ENCODE results near the gene IFNA5. TPM values are rescaled to one million over a fixed set of nuclear protein-coding genes. Genes with fewer than 3 reads are reported as not detected.

The IFNA5 gene
- total RNA-seq, 1 donor from 2014 or later, result not detected

- no peak for TF ChIP-seq CTCF (IDR thresholded peaks at IDR 0.05)
- H3K36me3 Mint-ChIP-seq (ENCODE audit: low read depth), result no peaks in the 10 kb centered on the region
- H3K4me1 Mint-ChIP-seq (ENCODE audit: low read depth), result no peaks in the 10 kb centered on the region
- H3K27me3 Mint-ChIP-seq (ENCODE audit: low read depth), result peaks cover 18% of the 10 kb centered on the region
- no peak overlapping the region for H3K4me3 Mint-ChIP-seq (ENCODE audit: unreplicated experiment)
- no peak for DNase-seq (ENCODE audit: low spot score)
- H3K9me3 Mint-ChIP-seq (ENCODE audit: low read depth), result peaks cover under 1% of the 10 kb centered on the region
- no peak overlapping the region for H3K27ac Mint-ChIP-seq (ENCODE audit: unreplicated experiment)
Measured at GRCh38 chr9:21281275-21281674, 23.8 kb downstream of the IFNA5 start.

GRCh38 chr9:21268347-21268657 lies 36.8 kb downstream of the IFNA5 start:
- DNase-seq (ENCODE audit: low spot score), result no peak
- no peak overlapping the region for H3K27ac Mint-ChIP-seq (ENCODE audit: unreplicated experiment)
- no peak overlapping the region for H3K4me3 Mint-ChIP-seq (ENCODE audit: unreplicated experiment)
- no peak for TF ChIP-seq CTCF (IDR thresholded peaks at IDR 0.05)
- H3K27me3 Mint-ChIP-seq (ENCODE audit: low read depth), result peaks cover 32% of the 10 kb centered on the region
- no peaks in the 10 kb centered on the region for H3K4me1 Mint-ChIP-seq (ENCODE audit: low read depth)
- peaks cover 2% of the 10 kb centered on the region for H3K36me3 Mint-ChIP-seq (ENCODE audit: low read depth)
- H3K9me3 Mint-ChIP-seq (ENCODE audit: low read depth), result peaks cover 6% of the 10 kb centered on the region

GRCh38 chr9:21267485-21268346 lies 37.4 kb downstream of the IFNA5 start:
- H3K9me3 Mint-ChIP-seq (ENCODE audit: low read depth), result peaks cover 6% of the 10 kb centered on the region
- no peaks in the 10 kb centered on the region for H3K4me1 Mint-ChIP-seq (ENCODE audit: low read depth)

GRCh38 chr9:21266733-21267484 lies 38.2 kb downstream of the IFNA5 start:
- no peak for TF ChIP-seq CTCF (IDR thresholded peaks at IDR 0.05)
- H3K36me3 Mint-ChIP-seq (ENCODE audit: low read depth), result peaks cover 2% of the 10 kb centered on the region
- H3K4me3 Mint-ChIP-seq (ENCODE audit: unreplicated experiment), result no peak overlapping the region
- H3K27ac Mint-ChIP-seq (ENCODE audit: unreplicated experiment), result no peak overlapping the region
- DNase-seq (ENCODE audit: low spot score), result no peak
- no peaks in the 10 kb centered on the region for H3K4me1 Mint-ChIP-seq (ENCODE audit: low read depth)
- peaks cover 6% of the 10 kb centered on the region for H3K9me3 Mint-ChIP-seq (ENCODE audit: low read depth)
- peaks cover 34% of the 10 kb centered on the region for H3K27me3 Mint-ChIP-seq (ENCODE audit: low read depth)

More at GRCh38 chr9:21267485-21268346, 37.4 kb downstream of the IFNA5 start:
- DNase-seq (ENCODE audit: low spot score), result no peak
- Mint-ChIP-seq H3K36me3 (ENCODE audit: low read depth) (peaks cover 2% of the 10 kb centered on the region), H3K4me3 (ENCODE audit: unreplicated experiment) (no peak overlapping the region), H3K27me3 (ENCODE audit: low read depth) (peaks cover 32% of the 10 kb centered on the region), H3K27ac (ENCODE audit: unreplicated experiment) (no peak overlapping the region)
- TF ChIP-seq CTCF (IDR thresholded peaks at IDR 0.05), result no peak

- no peak overlapping the region for H3K4me3 Mint-ChIP-seq (ENCODE audit: unreplicated experiment)
- H3K4me1 Mint-ChIP-seq (ENCODE audit: low read depth), result no peaks in the 10 kb centered on the region
- no peak for DNase-seq (ENCODE audit: low spot score)
- no peak for TF ChIP-seq CTCF (IDR thresholded peaks at IDR 0.05)
- H3K36me3 Mint-ChIP-seq (ENCODE audit: low read depth), result no peaks in the 10 kb centered on the region
- H3K9me3 Mint-ChIP-seq (ENCODE audit: low read depth), result peaks cover 2% of the 10 kb centered on the region
- H3K27ac Mint-ChIP-seq (ENCODE audit: unreplicated experiment), result no peak overlapping the region
- peaks cover 35% of the 10 kb centered on the region for H3K27me3 Mint-ChIP-seq (ENCODE audit: low read depth)
Measured at GRCh38 chr9:21265421-21266189, 39.5 kb downstream of the IFNA5 start.
